WI38 (cell line): ENCODE results near the gene RBMS1.

Source experiments
- H3K4me3 ChIP-seq: 2 replicates; pipeline ENCODE4 v1.5.1; 2011; ENCODE audit warnings: low read depth, mild to moderate bottlenecking, control low read depth, low read length
- TF ChIP-seq, protein P1 (sequence below): IDR thresholded peaks from 2 replicates; pipeline ENCODE4 v1.5.1; 2012; ENCODE audit warnings: low read depth, mild to moderate bottlenecking, control low read depth, low read length

The RBMS1 gene

DNA sequence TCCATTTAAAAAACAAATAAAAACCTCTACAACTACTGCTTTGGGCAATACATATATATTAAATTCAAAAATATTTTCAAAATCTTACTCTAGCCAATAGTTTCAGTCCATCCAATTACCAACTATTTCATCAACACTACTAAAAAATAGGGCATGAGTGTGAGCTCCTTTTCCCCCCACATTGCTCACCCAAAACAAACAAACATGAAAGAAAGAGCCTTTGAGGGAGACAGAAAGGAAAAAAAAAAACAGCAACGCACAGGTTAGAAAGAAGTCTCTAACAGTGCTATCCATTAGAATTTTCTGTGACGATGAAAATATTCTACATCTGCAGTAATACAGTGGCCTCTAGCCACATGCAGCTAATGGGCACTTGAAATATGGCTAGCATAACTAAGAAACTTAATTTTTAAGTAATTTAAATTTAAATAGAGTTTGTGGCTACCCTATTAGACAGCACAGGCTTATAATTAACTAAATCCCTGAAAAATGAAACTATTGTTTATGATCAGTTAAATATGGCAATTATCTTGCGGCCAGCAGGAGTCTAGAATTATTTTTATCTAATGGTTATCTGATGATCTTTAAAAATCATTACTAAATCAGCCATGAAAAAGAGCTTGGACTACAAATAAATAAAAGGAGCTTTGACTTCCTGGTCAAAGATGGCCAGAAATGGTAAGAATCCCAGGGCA is 59.2 kb downstream of the RBMS1 start:
- TF ChIP-seq, protein P1, sequence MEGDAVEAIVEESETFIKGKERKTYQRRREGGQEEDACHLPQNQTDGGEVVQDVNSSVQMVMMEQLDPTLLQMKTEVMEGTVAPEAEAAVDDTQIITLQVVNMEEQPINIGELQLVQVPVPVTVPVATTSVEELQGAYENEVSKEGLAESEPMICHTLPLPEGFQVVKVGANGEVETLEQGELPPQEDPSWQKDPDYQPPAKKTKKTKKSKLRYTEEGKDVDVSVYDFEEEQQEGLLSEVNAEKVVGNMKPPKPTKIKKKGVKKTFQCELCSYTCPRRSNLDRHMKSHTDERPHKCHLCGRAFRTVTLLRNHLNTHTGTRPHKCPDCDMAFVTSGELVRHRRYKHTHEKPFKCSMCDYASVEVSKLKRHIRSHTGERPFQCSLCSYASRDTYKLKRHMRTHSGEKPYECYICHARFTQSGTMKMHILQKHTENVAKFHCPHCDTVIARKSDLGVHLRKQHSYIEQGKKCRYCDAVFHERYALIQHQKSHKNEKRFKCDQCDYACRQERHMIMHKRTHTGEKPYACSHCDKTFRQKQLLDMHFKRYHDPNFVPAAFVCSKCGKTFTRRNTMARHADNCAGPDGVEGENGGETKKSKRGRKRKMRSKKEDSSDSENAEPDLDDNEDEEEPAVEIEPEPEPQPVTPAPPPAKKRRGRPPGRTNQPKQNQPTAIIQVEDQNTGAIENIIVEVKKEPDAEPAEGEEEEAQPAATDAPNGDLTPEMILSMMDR = no peak
- no peak overlapping the region for H3K4me3 ChIP-seq

- no peak overlapping the region for H3K4me3 ChIP-seq
- TF ChIP-seq, protein P1 = no peak
Observed at GRCh38 chr2:160433466-160434140, 60.0 kb downstream of the RBMS1 start.

GRCh38 chr2:160432633-160433032 is 61.0 kb downstream of the RBMS1 start:
- TF ChIP-seq, protein P1 = no peak
- no peak overlapping the region for H3K4me3 ChIP-seq

DNA sequence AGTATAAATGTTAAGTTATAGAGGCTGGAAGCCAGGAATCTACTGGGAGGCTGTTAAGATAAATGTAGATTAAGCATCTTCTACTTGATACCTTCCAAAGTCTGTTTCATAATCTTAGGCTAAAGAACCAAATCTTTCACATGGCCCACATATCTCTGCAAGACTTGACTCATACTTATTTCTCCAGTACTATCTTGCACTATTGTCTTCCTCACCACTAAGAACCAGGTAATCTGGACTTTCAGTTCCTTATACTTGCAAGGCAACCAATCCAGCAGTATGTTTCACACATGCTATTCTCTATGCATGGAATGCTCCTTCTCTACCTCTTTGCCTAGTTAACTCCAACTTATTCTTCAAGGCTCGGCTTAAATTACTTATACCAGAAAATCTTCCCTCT is 62.2 kb downstream of the RBMS1 start:
- no peak overlapping the region for H3K4me3 ChIP-seq
- TF ChIP-seq, protein P1 = no peak

GRCh38 chr2:160430001-160430344 is 63.6 kb downstream of the RBMS1 start:
- TF ChIP-seq, protein P1 = no peak
- no peak overlapping the region for H3K4me3 ChIP-seq

GRCh38 chr2:160429248-160430000 is 64.2 kb downstream of the RBMS1 start:
- no peak overlapping the region for H3K4me3 ChIP-seq
- TF ChIP-seq, protein P1 = no peak

DNA sequence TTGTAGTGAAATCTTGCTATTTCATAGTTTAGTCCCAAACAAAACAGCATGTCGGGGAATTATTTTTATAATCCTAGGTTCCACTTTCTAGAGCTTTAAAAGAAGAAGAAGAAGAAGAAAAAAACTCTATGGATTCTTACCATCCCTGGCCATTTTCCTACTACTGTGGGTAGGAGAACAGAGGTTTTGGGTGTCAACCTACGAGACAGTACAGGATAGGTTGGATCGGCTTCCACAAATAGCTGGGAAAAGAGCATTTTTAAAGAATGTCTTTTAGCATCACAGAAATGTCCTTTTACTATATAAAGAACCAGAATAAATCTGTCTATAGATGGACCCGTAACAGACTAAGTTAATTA is 65.2 kb downstream of the RBMS1 start:
- H3K4me3 ChIP-seq = peak overlapping the region; percentile 45

More for the DNA sequence above, 65.2 kb downstream of the RBMS1 start:
- TF ChIP-seq, protein P1 = no peak
